BE2C (cell line): ENCODE measurements around the gene C2orf69.

Source experiments
- DNase-seq: peaks from one replicate; pipeline ENCODE4 v3.0.0-alpha.2; 2020
- H3K27me3 ChIP-seq: fragments of 250-450 bp; sonication (Bioruptor Pico); 2 replicates; pipeline ENCODE4 v1.5.1; 2020; ENCODE audit warnings: mild to moderate bottlenecking
- H3K36me3 ChIP-seq: fragments of 250-450 bp; sonication (Bioruptor Pico); 2 replicates; pipeline ENCODE4 v1.5.1; 2020; ENCODE audit warnings: mild to moderate bottlenecking
- H3K4me1 ChIP-seq: fragments of 250-450 bp; sonication (Bioruptor Pico); 2 replicates; pipeline ENCODE4 v1.5.1; 2020
- H3K4me3 ChIP-seq: 2 replicates; pipeline ENCODE4 v1.5.1; 2011; ENCODE audit warnings: low read depth, low read length
- H3K9me3 ChIP-seq: fragments of 250-450 bp; sonication (Bioruptor Pico); 2 replicates; pipeline ENCODE4 v1.5.1; 2020
- TF ChIP-seq, protein P1 (sequence below): IDR thresholded peaks from 2 replicates; pipeline ENCODE4 v1.5.1; 2012; ENCODE audit warnings: mild to moderate bottlenecking, low read depth, low read length

C2orf69 gene

DNA sequence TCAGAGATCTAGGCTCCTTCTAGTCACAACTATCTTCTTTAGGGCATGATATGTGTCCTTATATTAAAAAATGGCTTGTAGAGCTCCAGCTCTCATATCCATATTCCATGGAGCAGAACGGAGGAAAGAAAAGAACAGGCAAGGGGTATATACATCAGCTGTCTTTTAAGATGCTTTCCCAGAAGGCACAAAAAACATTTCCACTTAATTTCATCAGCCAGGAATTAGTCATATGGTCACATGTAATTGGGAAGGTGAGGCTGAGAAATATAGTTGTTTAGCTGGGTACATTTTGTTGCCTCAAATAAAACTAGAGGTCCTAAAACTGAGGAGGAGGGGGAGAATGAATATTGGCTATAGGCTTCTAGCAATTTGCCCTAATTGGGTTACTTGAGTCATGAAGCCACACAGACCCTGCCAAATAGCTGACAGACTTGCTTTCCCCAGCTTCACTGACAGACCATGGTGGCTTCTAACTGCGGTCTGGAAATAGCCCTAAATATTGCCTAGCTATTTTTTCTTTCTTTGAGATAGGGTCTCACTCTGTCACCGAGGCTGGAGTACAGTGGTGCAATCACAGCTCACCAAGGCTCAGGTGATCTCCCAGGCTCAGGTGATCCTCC is 64.3 kb downstream of the C2orf69 start:
- Histone ChIP-seq H3K4me3 (no peak overlapping the region), H3K36me3 (no peaks in the 10 kb centered on the region), H3K9me3 (no peaks in the 10 kb centered on the region), H3K27me3 (no peaks in the 10 kb centered on the region), H3K4me1 (no peaks in the 10 kb centered on the region)
- TF ChIP-seq, protein P1, sequence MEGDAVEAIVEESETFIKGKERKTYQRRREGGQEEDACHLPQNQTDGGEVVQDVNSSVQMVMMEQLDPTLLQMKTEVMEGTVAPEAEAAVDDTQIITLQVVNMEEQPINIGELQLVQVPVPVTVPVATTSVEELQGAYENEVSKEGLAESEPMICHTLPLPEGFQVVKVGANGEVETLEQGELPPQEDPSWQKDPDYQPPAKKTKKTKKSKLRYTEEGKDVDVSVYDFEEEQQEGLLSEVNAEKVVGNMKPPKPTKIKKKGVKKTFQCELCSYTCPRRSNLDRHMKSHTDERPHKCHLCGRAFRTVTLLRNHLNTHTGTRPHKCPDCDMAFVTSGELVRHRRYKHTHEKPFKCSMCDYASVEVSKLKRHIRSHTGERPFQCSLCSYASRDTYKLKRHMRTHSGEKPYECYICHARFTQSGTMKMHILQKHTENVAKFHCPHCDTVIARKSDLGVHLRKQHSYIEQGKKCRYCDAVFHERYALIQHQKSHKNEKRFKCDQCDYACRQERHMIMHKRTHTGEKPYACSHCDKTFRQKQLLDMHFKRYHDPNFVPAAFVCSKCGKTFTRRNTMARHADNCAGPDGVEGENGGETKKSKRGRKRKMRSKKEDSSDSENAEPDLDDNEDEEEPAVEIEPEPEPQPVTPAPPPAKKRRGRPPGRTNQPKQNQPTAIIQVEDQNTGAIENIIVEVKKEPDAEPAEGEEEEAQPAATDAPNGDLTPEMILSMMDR, result no peak
- DNase-seq, result peak; percentile 27
